HCT116 (cell line): Measurements from ENCODE around the gene PCNT. TPM values are rescaled to one million over a fixed set of nuclear protein-coding genes. Genes with fewer than 3 reads are reported as not detected.

Experiments used
- ATAC-seq: fragments of 200-7000 bp; cut with Tn5 transposase; 2 replicates; pipeline ENCODE4 v1.9.1; 2020; ENCODE audit warnings: mild to moderate bottlenecking, moderate library complexity
- BruUV-seq: library from RNA; stranded (reverse); fragments of 400-500 nt; replicated peaks from 2 replicates; lab custom pipeline; 2021; lab: Mats Ljungman, UMichigan
- CTCF ChIA-PET: fragments of 300-600 bp; sonication (Branson Sonifier 250); formaldehyde crosslinking; loops from one replicate; lab custom pipeline; 2021; ENCODE audit warnings: antibody characterized with exemption; lab: Charles Lee
- POLR2A ChIA-PET: fragments of 300-600, 350-600 bp; sonication (Branson Sonifier 250); formaldehyde crosslinking; loops from one replicate; lab custom pipeline; 2021; ENCODE audit warnings: antibody characterized with exemption; lab: Charles Lee
- RAD21 ChIA-PET, 2 experiments: fragments of 300-600 bp; sonication (Branson Sonifier 250); formaldehyde crosslinking; loops; one replicate each; lab custom pipeline; 2023; ENCODE audit warnings: low total read pairs in 2 of 2; ENCODE audit not compliant: uncharacterized antibody in 2 of 2, unreplicated experiment in 2 of 2, low non-redundant PET in 1 of 2; lab: Charles Lee
- DNase-seq: peaks from one replicate; pipeline ENCODE4 v3.0.0-alpha.2; 2010; ENCODE audit warnings: low read depth, low spot score
- H2AFZ ChIP-seq: fragments of 200-600 bp; shearing (Covaris generic), sonication (generic); 2 replicates; pipeline ENCODE4 v1.6.1; 2017; ENCODE audit warnings: low read depth, mixed run types, mixed read lengths, antibody characterized with exemption, low read length; ENCODE audit not compliant: poor library complexity, severe bottlenecking
- H3K27ac ChIP-seq: 2 replicates; pipeline ENCODE4 v1.5.1; 2012; ENCODE audit warnings: low read depth, low read length
- H3K27me3 ChIP-seq: fragments of 200-600 bp; sonication (generic); 2 replicates; pipeline ENCODE4 v1.6.1; 2016; ENCODE audit warnings: mixed run types, low read length, mixed read lengths; ENCODE audit not compliant: insufficient read depth
- H3K36me3 ChIP-seq, 2 experiments: fragments of 200-500 bp in 1 of 2; fragments of 200-600 bp in 1 of 2; sonication (Bioruptor generic) in 1 of 2; sonication (generic) in 1 of 2; 2 replicates each; pipeline versions ENCODE4 v1.5.1 to v1.6.1; 2014 to 2016; ENCODE audit warnings: low read length in 2 of 2, inconsistent platforms in 1 of 2, mixed read lengths in 1 of 2, mixed run types in 1 of 2; ENCODE audit not compliant: insufficient read depth in 2 of 2, control insufficient read depth in 1 of 2
- H3K4me1 ChIP-seq, 2 experiments: fragments of 200-600 bp in 1 of 2; sonication (generic) in 1 of 2; 2 replicates each; pipeline versions ENCODE4 v1.5.1 to v1.6.1; 2012 to 2017; ENCODE audit warnings: low read length in 2 of 2, inconsistent platforms in 1 of 2, mild to moderate bottlenecking in 1 of 2, mixed read lengths in 1 of 2, mixed run types in 1 of 2, moderate library complexity in 1 of 2; ENCODE audit not compliant: insufficient read depth in 2 of 2, control insufficient read depth in 1 of 2
- H3K4me2 ChIP-seq: fragments of 200-600 bp; sonication (generic); 2 replicates; pipeline ENCODE4 v1.6.1; 2017; ENCODE audit warnings: mixed run types, low read length, mixed read lengths
- H3K4me3 ChIP-seq, 2 experiments: fragments of 200-600 bp in 1 of 2; sonication (generic) in 1 of 2; replicated peaks in 1 of 2; 2 replicates each; pipeline ENCODE4 v1.5.1; 2011 to 2016; ENCODE audit warnings: low read length in 2 of 2, control low read depth in 1 of 2, low read depth in 1 of 2, mild to moderate bottlenecking in 1 of 2, mixed read lengths in 1 of 2, mixed run types in 1 of 2
- H3K79me2 ChIP-seq: fragments of 200-600 bp; sonication (generic); 2 replicates; pipeline ENCODE4 v1.6.1; 2017; ENCODE audit warnings: mild to moderate bottlenecking, mixed run types, low read length, moderate library complexity, mixed read lengths; ENCODE audit not compliant: insufficient read depth
- H3K9ac ChIP-seq: fragments of 200-600 bp; sonication (generic); 2 replicates; pipeline ENCODE4 v1.6.1; 2016; ENCODE audit warnings: low read length, mixed read lengths
- H3K9me2 ChIP-seq: fragments of 200-600 bp; sonication (generic), shearing (Covaris generic); 2 replicates; pipeline ENCODE4 v1.6.1; 2017; ENCODE audit warnings: mixed run types, mild to moderate bottlenecking, moderate library complexity; ENCODE audit not compliant: insufficient read depth
- H3K9me3 ChIP-seq, 2 experiments: fragments of 200-500 bp in 1 of 2; fragments of 200-600 bp in 1 of 2; sonication (Bioruptor generic) in 1 of 2; sonication (generic) in 1 of 2; 2 replicates each; pipeline ENCODE4 v1.6.1; 2014 to 2017; ENCODE audit warnings: low read length in 2 of 2, mixed read lengths in 2 of 2, inconsistent platforms in 1 of 2, low read depth in 1 of 2, mild to moderate bottlenecking in 1 of 2, mixed run types in 1 of 2, moderate library complexity in 1 of 2; ENCODE audit not compliant: control insufficient read depth in 1 of 2, insufficient read depth in 1 of 2
- H4K20me1 ChIP-seq: fragments of 200-600 bp; sonication (generic), shearing (Covaris generic); 2 replicates; pipeline ENCODE4 v1.6.1; 2017; ENCODE audit warnings: mixed run types, mild to moderate bottlenecking, moderate library complexity; ENCODE audit not compliant: insufficient read depth
- CBX3 ChIP-seq: IDR thresholded peaks from 2 replicates; pipeline ENCODE4 v1.6.1; 2012; ENCODE audit warnings: low read depth
- CEBPB ChIP-seq: IDR thresholded peaks from 2 replicates; pipeline ENCODE4 v1.6.1; 2012; ENCODE audit warnings: low read depth
- EGR1 ChIP-seq: IDR thresholded peaks from 2 replicates; pipeline ENCODE4 v1.6.1; 2012; ENCODE audit warnings: low read depth
- EZH2 ChIP-seq: fragments of 200-600 bp; sonication (generic); IDR thresholded peaks from 2 replicates; pipeline ENCODE4 v1.6.1; 2017; ENCODE audit warnings: antibody characterized with exemption, mixed run types
- EZH2phosphoT487 ChIP-seq: fragments of 200-600 bp; IDR thresholded peaks from 2 replicates; pipeline ENCODE4 v1.6.1; 2018; ENCODE audit warnings: antibody characterized with exemption, borderline replicate concordance
- FOSL1 ChIP-seq: IDR thresholded peaks from 2 replicates; pipeline ENCODE4 v1.6.1; 2012; ENCODE audit warnings: low read depth
- JUND ChIP-seq: IDR thresholded peaks from 2 replicates; pipeline ENCODE4 v1.6.1; 2012
- POLR2A ChIP-seq: IDR thresholded peaks from 2 replicates; pipeline ENCODE4 v1.7.0; 2011; ENCODE audit warnings: borderline replicate concordance; ENCODE audit not compliant: insufficient read depth, insufficient read length; ENCODE audit errors: extremely low read depth
- POLR2AphosphoS5 ChIP-seq: IDR thresholded peaks from 2 replicates; pipeline ENCODE4 v1.6.1; 2011; ENCODE audit warnings: mild to moderate bottlenecking, low read depth, low read length, moderate library complexity
- RAD21 ChIP-seq: IDR thresholded peaks from 2 replicates; pipeline ENCODE4 v1.6.1; 2012; ENCODE audit warnings: low read depth, mild to moderate bottlenecking
- SP1 ChIP-seq: IDR thresholded peaks from 2 replicates; pipeline ENCODE4 v1.6.1; 2012; ENCODE audit warnings: low read depth
- SRF ChIP-seq: IDR thresholded peaks from 2 replicates; pipeline ENCODE4 v1.6.1; 2012; ENCODE audit warnings: low read depth
- YY1 ChIP-seq: IDR thresholded peaks from 2 replicates; pipeline ENCODE4 v1.6.1; 2011; ENCODE audit warnings: low read length, low read depth, moderate library complexity, mild to moderate bottlenecking; ENCODE audit not compliant: insufficient replicate concordance; ENCODE audit errors: extremely low read depth
- ZFX ChIP-seq: fragments of 450-650 bp; IDR thresholded peaks from 2 replicates; pipeline ENCODE4 v1.6.1; 2017
- intact Hi-C: fragments of 100-400 bp; cut with micrococcal nuclease; formaldehyde crosslinking; loops from 2 replicates; pipeline ENCODE4 v1.10.0; 2022
- total RNA-seq: library from RNA; stranded (reverse); gene quantifications from one replicate; pipeline ENCODE4 v1.2.1, GENCODE V29; 2021; ENCODE audit not compliant: unreplicated experiment
- TF ChIP-seq, protein P1 (sequence below): IDR thresholded peaks from 2 replicates; pipeline ENCODE4 v1.6.1; 2011; ENCODE audit warnings: mild to moderate bottlenecking, low read length, moderate library complexity; ENCODE audit not compliant: insufficient replicate concordance; ENCODE audit errors: extremely low read depth
- TF ChIP-seq, protein P2 (sequence below), 3 experiments: fragments of 200-600 bp in 1 of 3; sonication (generic) in 1 of 3; IDR thresholded peaks in 2 of 3; conservative IDR thresholded peaks in 1 of 3; 2 replicates each; pipeline ENCODE4 v1.5.1; 2012 to 2017; ENCODE audit warnings: low read depth in 2 of 3, low read length in 2 of 3, antibody characterized with exemption in 1 of 3, borderline replicate concordance in 1 of 3, control low read depth in 1 of 3, mild to moderate bottlenecking in 1 of 3, mixed read lengths in 1 of 3, mixed run types in 1 of 3, moderate library complexity in 1 of 3; ENCODE audit not compliant: insufficient read depth in 1 of 3

Gene PCNT
- total RNA-seq, 1 experiment from 2014 or later, result 43.6 TPM

DNA sequence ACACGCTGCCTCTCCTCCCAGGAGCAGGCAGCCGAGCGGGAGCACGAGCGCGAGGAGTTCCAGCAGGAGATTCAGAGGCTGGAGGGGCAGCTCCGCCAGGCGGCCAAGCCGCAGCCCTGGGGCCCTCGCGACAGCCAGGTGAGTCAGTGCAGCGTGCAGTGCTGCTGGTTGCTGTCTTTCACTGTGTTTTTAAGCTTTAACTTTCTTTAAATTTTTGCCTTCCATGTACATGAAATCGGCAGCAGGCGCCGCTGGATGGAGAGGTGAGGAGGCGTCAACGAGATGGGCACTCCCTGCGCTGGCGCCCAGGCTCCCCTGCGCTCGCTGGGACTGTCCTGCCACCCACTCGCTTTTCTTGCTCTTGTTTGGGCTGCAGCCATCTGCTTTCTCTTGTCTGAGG is 74.0 kb downstream of the PCNT start:
- ChIA-PET POLR2A (no interaction called here), RAD21 (no interaction called here), CTCF (no interaction called here)
- H3K4me2 ChIP-seq, result no peak overlapping the region
- no TSS peak for BruUV-seq
- H3K9ac ChIP-seq, result no peak overlapping the region
- no peak overlapping the region for H2AFZ ChIP-seq
- TF ChIP-seq EZH2phosphoT487 (no peak), CEBPB (no peak), POLR2A (no peak), EGR1 (no peak), RAD21 (no peak)
- TF ChIP-seq, protein P1, sequence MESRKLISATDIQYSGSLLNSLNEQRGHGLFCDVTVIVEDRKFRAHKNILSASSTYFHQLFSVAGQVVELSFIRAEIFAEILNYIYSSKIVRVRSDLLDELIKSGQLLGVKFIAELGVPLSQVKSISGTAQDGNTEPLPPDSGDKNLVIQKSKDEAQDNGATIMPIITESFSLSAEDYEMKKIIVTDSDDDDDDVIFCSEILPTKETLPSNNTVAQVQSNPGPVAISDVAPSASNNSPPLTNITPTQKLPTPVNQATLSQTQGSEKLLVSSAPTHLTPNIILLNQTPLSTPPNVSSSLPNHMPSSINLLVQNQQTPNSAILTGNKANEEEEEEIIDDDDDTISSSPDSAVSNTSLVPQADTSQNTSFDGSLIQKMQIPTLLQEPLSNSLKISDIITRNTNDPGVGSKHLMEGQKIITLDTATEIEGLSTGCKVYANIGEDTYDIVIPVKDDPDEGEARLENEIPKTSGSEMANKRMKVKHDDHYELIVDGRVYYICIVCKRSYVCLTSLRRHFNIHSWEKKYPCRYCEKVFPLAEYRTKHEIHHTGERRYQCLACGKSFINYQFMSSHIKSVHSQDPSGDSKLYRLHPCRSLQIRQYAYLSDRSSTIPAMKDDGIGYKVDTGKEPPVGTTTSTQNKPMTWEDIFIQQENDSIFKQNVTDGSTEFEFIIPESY, result no peak
- H3K27ac ChIP-seq, result no peak overlapping the region
- H4K20me1 ChIP-seq, result no peaks in the 10 kb centered on the region
- no peaks in the 10 kb centered on the region for H3K9me2 ChIP-seq
- no peaks in the 10 kb centered on the region for H3K27me3 ChIP-seq
- ATAC-seq (no peak; the same call in 1 of the 2 replicates), DNase-seq (no peak)
- H3K4me1 ChIP-seq, result no peaks in the 10 kb centered on the region
- H3K4me3 ChIP-seq, result no peak overlapping the region
- intact Hi-C loops, result no loop called here
- H3K79me2 ChIP-seq, result no peaks in the 10 kb centered on the region
- no peaks in the 10 kb centered on the region for H3K9me3 ChIP-seq
- H3K36me3 ChIP-seq, result peaks cover 17 to 26% of the 10 kb centered on the region in 2 experiments

DNA sequence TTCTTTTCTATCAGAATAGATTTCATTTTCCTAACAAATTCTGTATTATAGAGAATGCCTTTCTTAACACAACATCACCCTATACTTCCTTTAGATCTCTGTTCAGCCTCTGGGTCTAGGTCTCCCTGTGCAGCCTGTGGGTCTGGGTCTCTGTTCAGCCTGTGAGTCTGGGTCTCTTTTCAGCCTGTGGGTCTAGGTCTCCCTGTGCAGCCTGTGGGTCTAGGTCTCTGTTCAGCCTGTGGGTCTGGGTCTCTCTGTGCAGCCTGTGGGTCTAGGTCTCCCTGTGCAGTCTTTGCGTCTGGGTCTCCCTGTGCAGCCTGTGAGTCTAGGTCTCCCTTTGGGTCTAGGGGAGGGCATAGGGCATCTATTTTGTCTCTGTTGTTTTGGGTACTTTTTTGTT is 75.2 kb downstream of the PCNT start:
- Histone ChIP-seq H3K27me3 (no peaks in the 10 kb centered on the region), H3K27ac (no peak overlapping the region), H3K36me3 (peaks cover 17 to 26% of the 10 kb centered on the region in 2 experiments), H2AFZ (no peak overlapping the region), H3K79me2 (no peaks in the 10 kb centered on the region), H4K20me1 (no peaks in the 10 kb centered on the region), H3K4me1 (no peaks in the 10 kb centered on the region), H3K9ac (no peak overlapping the region), H3K4me3 (no peak overlapping the region), H3K9me3 (no peaks in the 10 kb centered on the region), H3K9me2 (no peaks in the 10 kb centered on the region), H3K4me2 (no peak overlapping the region)
- RAD21 ChIA-PET, result no interaction called here
- BruUV-seq, result no TSS peak
- ATAC-seq, result no peak
- intact Hi-C loops, result no loop called here
- POLR2A ChIA-PET, result no interaction called here
- CTCF ChIA-PET, result no interaction called here
- no peak for DNase-seq
- TF ChIP-seq, protein P2, sequence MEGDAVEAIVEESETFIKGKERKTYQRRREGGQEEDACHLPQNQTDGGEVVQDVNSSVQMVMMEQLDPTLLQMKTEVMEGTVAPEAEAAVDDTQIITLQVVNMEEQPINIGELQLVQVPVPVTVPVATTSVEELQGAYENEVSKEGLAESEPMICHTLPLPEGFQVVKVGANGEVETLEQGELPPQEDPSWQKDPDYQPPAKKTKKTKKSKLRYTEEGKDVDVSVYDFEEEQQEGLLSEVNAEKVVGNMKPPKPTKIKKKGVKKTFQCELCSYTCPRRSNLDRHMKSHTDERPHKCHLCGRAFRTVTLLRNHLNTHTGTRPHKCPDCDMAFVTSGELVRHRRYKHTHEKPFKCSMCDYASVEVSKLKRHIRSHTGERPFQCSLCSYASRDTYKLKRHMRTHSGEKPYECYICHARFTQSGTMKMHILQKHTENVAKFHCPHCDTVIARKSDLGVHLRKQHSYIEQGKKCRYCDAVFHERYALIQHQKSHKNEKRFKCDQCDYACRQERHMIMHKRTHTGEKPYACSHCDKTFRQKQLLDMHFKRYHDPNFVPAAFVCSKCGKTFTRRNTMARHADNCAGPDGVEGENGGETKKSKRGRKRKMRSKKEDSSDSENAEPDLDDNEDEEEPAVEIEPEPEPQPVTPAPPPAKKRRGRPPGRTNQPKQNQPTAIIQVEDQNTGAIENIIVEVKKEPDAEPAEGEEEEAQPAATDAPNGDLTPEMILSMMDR (IDR thresholded peaks at IDR 0.05 in 2 of 3, conservative IDR thresholded peaks at IDR 0.05 in 1 of 3; ENCODE audit: borderline replicate concordance in 1 of 3, insufficient read depth in 1 of 3, low read depth in 2 of 3, low read length in 2 of 3), result no peak
- TF ChIP-seq EGR1 (no peak), EZH2 (no peak), FOSL1 (no peak), YY1 (no peak), CBX3 (no peak), JUND (no peak), ZFX (no peak), POLR2AphosphoS5 (no peak), SRF (no peak), POLR2A (no peak), SP1 (no peak), EZH2phosphoT487 (no peak)
- TF ChIP-seq, protein P1, result no peak
